CD14-positive monocyte (primary cell): ENCODE measurements around the gene RPS6KA5. TPM values are rescaled to one million over a fixed set of nuclear protein-coding genes. Genes with fewer than 3 reads are reported as not detected.

Experiments used
- DNase-seq, 3 donors: peaks; one replicate each; pipeline ENCODE4 v3.0.0-alpha.2; 2011 to 2022
- H2AFZ ChIP-seq: 2 replicates; pipeline ENCODE4 v1.6.0; 2012; ENCODE audit warnings: mild to moderate bottlenecking, low read depth, low read length, inconsistent platforms; ENCODE audit not compliant: insufficient read depth, poor library complexity, severe bottlenecking
- H3K27ac ChIP-seq, 2 donors: 1 replicate in 1 of 2; 2 replicates in 1 of 2; pipeline ENCODE4 v1.5.1; 2012 to 2013; ENCODE audit warnings: low read length in 2 of 2, control low read depth in 1 of 2, inconsistent platforms in 1 of 2, low read depth in 1 of 2, mild to moderate bottlenecking in 1 of 2
- H3K27me3 ChIP-seq, 2 donors: one replicate each; pipeline versions ENCODE4 v1.6.0 to v1.6.1; 2011 to 2013; ENCODE audit warnings: low read length in 2 of 2; ENCODE audit not compliant: control insufficient read depth in 2 of 2, insufficient read depth in 2 of 2
- H3K36me3 ChIP-seq, 2 donors: replicated peaks in 1 of 2; 1 replicate in 1 of 2; 2 replicates in 1 of 2; pipeline versions ENCODE4 v1.5.1 to v1.6.1; 2012 to 2013; ENCODE audit warnings: low read length in 2 of 2, control low read depth in 1 of 2, inconsistent platforms in 1 of 2, mild to moderate bottlenecking in 1 of 2; ENCODE audit not compliant: insufficient read depth in 2 of 2, control insufficient read depth in 1 of 2
- H3K4me1 ChIP-seq, 2 donors: 1 replicate in 1 of 2; 2 replicates in 1 of 2; pipeline versions ENCODE4 v1.5.1 to v1.6.1; 2012 to 2013; ENCODE audit warnings: low read length in 2 of 2, control low read depth in 1 of 2, inconsistent platforms in 1 of 2, mild to moderate bottlenecking in 1 of 2, moderate library complexity in 1 of 2; ENCODE audit not compliant: insufficient read depth in 2 of 2, control insufficient read depth in 1 of 2
- H3K4me2 ChIP-seq: replicated peaks from 2 replicates; pipeline ENCODE3; 2012; ENCODE audit warnings: low read length, moderate library complexity, mild to moderate bottlenecking; ENCODE audit not compliant: poor library complexity, severe bottlenecking; ENCODE audit errors: extremely low read depth
- H3K4me3 ChIP-seq, 3 experiments: fragments of 200-600 bp in 1 of 3; sonication (generic) in 1 of 3; replicated peaks in 1 of 3; 1 replicate in 2 of 3; 2 replicates in 1 of 3; pipeline ENCODE4 v1.5.1; 2011 to 2013; ENCODE audit warnings: low read length in 3 of 3, mild to moderate bottlenecking in 3 of 3, control low read depth in 2 of 3, low read depth in 2 of 3, inconsistent platforms in 1 of 3, moderate library complexity in 1 of 3
- H3K79me2 ChIP-seq: 2 replicates; pipeline ENCODE4 v1.6.0; 2012; ENCODE audit warnings: mild to moderate bottlenecking, control low read depth, inconsistent platforms, low read length, moderate library complexity; ENCODE audit not compliant: insufficient read depth
- H3K9ac ChIP-seq: 2 replicates; pipeline ENCODE4 v1.6.0; 2017; ENCODE audit warnings: low read length, mild to moderate bottlenecking; ENCODE audit not compliant: insufficient read depth, poor library complexity, severe bottlenecking
- H3K9me3 ChIP-seq, 2 donors: replicated peaks in 1 of 2; 1 replicate in 1 of 2; 2 replicates in 1 of 2; pipeline versions ENCODE4 v1.5.1 to v1.6.1; 2012 to 2013; ENCODE audit warnings: low read length in 2 of 2, control low read depth in 1 of 2; ENCODE audit not compliant: control insufficient read depth in 1 of 2, insufficient read depth in 1 of 2
- H4K20me1 ChIP-seq: 2 replicates; pipeline ENCODE4 v1.6.0; 2012; ENCODE audit warnings: mild to moderate bottlenecking, low read length, control low read depth, moderate library complexity; ENCODE audit not compliant: insufficient read depth
- H3K27ac Mint-ChIP-seq, 7 donors: one replicate each; pipeline ENCODE4 v1.8.0; 2020; ENCODE audit warnings: mild to moderate bottlenecking in 7 of 7, mixed read lengths in 7 of 7, moderate library complexity in 6 of 7, inconsistent platforms in 2 of 7
- H3K27me3 Mint-ChIP-seq, 3 donors: one replicate each; pipeline ENCODE4 v1.8.0; 2021 to 2022; ENCODE audit warnings: low read depth in 3 of 3, mild to moderate bottlenecking in 3 of 3, mixed read lengths in 3 of 3, moderate library complexity in 3 of 3, inconsistent platforms in 1 of 3
- H3K36me3 Mint-ChIP-seq, 2 donors: one replicate each; pipeline ENCODE4 v1.8.0; 2020; ENCODE audit warnings: mixed read lengths in 2 of 2, inconsistent platforms in 1 of 2, mild to moderate bottlenecking in 1 of 2
- H3K4me1 Mint-ChIP-seq: one replicate; pipeline ENCODE4 v1.8.0; 2020; ENCODE audit warnings: mild to moderate bottlenecking, mixed read lengths
- H3K4me3 Mint-ChIP-seq, 2 donors: one replicate each; pipeline ENCODE4 v1.8.0; 2020; ENCODE audit warnings: mild to moderate bottlenecking in 2 of 2, mixed read lengths in 2 of 2, moderate library complexity in 1 of 2
- H3K9me3 Mint-ChIP-seq, 7 donors: one replicate each; pipeline ENCODE4 v1.8.0; 2020 to 2022; ENCODE audit warnings: mixed read lengths in 7 of 7, mild to moderate bottlenecking in 6 of 7, moderate library complexity in 6 of 7, inconsistent platforms in 2 of 7
- WGBS: methylation state at CpG from one replicate; pipeline ENCODE4 v1.1.5; 2013; ENCODE audit warnings: missing lambda C conversion rate; ENCODE audit not compliant: insufficient coverage; 5-methylcytosine and 5-hydroxymethylcytosine counted together
- intact Hi-C, 2 donors: fragments of 100-400 bp; cut with micrococcal nuclease; formaldehyde crosslinking; loops; one replicate each; pipeline versions ENCODE4 v1.15.0 to v1.15.1; 2023
- polyA plus RNA-seq, 3 donors: library from polyadenylated mRNA; depleted of rRNA in 1 of 3; unstranded in 2 of 3; stranded (reverse) in 1 of 3; fragments of 300-500 nt in 2 of 3; fragments of >200 nt in 1 of 3; fragmentation: Illumina TruSeq in 2 of 3; gene quantifications; 1 replicate in 2 of 3; 2 replicates in 1 of 3; pipeline ENCODE4 v1.2.3, GENCODE V29; 2012 to 2021
- TF ChIP-seq, protein P1 (sequence below): fragments of 200-600 bp; IDR thresholded peaks from one replicate; pipeline ENCODE4 v1.8.0; 2022; ENCODE audit warnings: antibody characterized with exemption, mild to moderate bottlenecking

The RPS6KA5 gene
- polyA plus RNA-seq, 3 donors: 4.4 to 10.1 (median 7.9) TPM

DNA sequence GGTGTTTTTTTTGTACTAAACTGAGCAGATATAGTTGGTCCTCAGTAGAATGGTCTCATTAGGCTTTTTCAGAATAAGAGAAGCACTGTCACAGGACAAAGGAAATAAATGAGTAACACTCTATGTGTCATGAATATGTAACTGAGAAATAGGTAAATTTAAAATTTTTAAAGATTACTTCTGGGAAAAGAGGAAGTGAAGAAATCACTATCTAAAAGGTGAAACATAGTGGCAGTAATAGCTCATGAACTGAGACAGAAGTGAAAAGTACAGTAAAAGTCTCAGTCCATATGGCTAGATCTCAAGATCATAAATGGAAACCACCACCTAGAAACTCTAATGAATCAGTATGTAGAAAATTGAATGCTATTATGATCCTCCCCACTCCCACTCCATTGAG, 154.9 kb downstream of the RPS6KA5 start:
- Histone ChIP-seq H4K20me1 (no peaks in the 10 kb centered on the region), H3K9me3 (no peaks in the 10 kb centered on the region), H3K4me2 (no peak overlapping the region), H3K36me3 (no peaks in the 10 kb centered on the region), H2AFZ (no peak overlapping the region), H3K27ac (no peak overlapping the region), H3K79me2 (no peaks in the 10 kb centered on the region), H3K4me1 (no peaks in the 10 kb centered on the region), H3K27me3 (no peaks in the 10 kb centered on the region), H3K9ac (no peak overlapping the region), H3K4me3 (no peak overlapping the region)
- Mint-ChIP-seq H3K27me3 (peaks cover 0 to 2% (median 0%) of the 10 kb centered on the region in 3 donors), H3K4me1 (no peaks in the 10 kb centered on the region), H3K9me3 (peaks cover 0 to under 1% (median 0%) of the 10 kb centered on the region in 7 donors), H3K27ac (no peak overlapping the region), H3K4me3 (no peak overlapping the region), H3K36me3 (peaks cover 7 to 8% of the 10 kb centered on the region in 2 donors)
- no peak for DNase-seq
- intact Hi-C loops: no loop called here
- TF ChIP-seq, protein P1, sequence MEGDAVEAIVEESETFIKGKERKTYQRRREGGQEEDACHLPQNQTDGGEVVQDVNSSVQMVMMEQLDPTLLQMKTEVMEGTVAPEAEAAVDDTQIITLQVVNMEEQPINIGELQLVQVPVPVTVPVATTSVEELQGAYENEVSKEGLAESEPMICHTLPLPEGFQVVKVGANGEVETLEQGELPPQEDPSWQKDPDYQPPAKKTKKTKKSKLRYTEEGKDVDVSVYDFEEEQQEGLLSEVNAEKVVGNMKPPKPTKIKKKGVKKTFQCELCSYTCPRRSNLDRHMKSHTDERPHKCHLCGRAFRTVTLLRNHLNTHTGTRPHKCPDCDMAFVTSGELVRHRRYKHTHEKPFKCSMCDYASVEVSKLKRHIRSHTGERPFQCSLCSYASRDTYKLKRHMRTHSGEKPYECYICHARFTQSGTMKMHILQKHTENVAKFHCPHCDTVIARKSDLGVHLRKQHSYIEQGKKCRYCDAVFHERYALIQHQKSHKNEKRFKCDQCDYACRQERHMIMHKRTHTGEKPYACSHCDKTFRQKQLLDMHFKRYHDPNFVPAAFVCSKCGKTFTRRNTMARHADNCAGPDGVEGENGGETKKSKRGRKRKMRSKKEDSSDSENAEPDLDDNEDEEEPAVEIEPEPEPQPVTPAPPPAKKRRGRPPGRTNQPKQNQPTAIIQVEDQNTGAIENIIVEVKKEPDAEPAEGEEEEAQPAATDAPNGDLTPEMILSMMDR: no peak

GRCh38 chr14:90903101-90903500, 157.3 kb downstream of the RPS6KA5 start:
- Mint-ChIP-seq H3K27me3 (peaks cover 0 to 2% (median 0%) of the 10 kb centered on the region in 3 donors), H3K27ac (no peak overlapping the region)
- H3K27me3 ChIP-seq: no peaks in the 10 kb centered on the region

More at GRCh38 chr14:90903101-90903500, 157.3 kb downstream of the RPS6KA5 start:
- Histone ChIP-seq H3K36me3 (peaks cover 15 to 18% of the 10 kb centered on the region in 2 donors), H3K4me3 (no peak overlapping the region), H3K27ac (no peak overlapping the region), H3K4me1 (no peaks in the 10 kb centered on the region), H3K4me2 (no peak overlapping the region), H2AFZ (no peak overlapping the region), H3K79me2 (no peaks in the 10 kb centered on the region), H3K9ac (no peak overlapping the region), H4K20me1 (no peaks in the 10 kb centered on the region), H3K9me3 (no peaks in the 10 kb centered on the region)
- Mint-ChIP-seq H3K36me3 (peaks cover 19 to 23% of the 10 kb centered on the region in 2 donors), H3K4me3 (no peak overlapping the region), H3K4me1 (no peaks in the 10 kb centered on the region), H3K9me3 (no peaks in the 10 kb centered on the region)
- DNase-seq: peak; percentile 36 to 52 (median 45)
- TF ChIP-seq, protein P1: peak; percentile 87
- intact Hi-C loops: loop anchor here (2.0 kb wide), 1 partner anchor 270 kb away; no protein-coding TSS in a partner anchor
- WGBS: 20% methylated on average over 1 of the region's 1 CpG
